GM21381 (cell line): ENCODE measurements around the gene MFSD11.
"Not testable (repeated sequence)": the region's sequence is repeated elsewhere in the genome, so short reads cannot be mapped to it uniquely, and the experiment has no call there.

Experiments used
- ATAC-seq: cut with Tn5 transposase; IDR thresholded peaks from one replicate; pipeline ENCODE4 v1.9.1; 2021; ENCODE audit warnings: mild to moderate bottlenecking, moderate library complexity; ENCODE audit not compliant: unreplicated experiment

MFSD11 gene

GRCh38 chr17:76796081-76796480, 58.2 kb downstream of the MFSD11 start:
- no peak for ATAC-seq

GRCh38 chr17:76797241-76797840, 59.4 kb downstream of the MFSD11 start:
- no peak for ATAC-seq

- ATAC-seq = no peak
Observed at GRCh38 chr17:76801706-76802105, 63.8 kb downstream of the MFSD11 start.

GRCh38 chr17:76805319-76805718, 67.4 kb downstream of the MFSD11 start:
- no peak for ATAC-seq

- not testable (repeated sequence) for ATAC-seq
Observed at GRCh38 chr17:76806151-76806550, 68.2 kb downstream of the MFSD11 start.

- not testable (repeated sequence) for ATAC-seq
Observed at GRCh38 chr17:76806767-76807166, 68.8 kb downstream of the MFSD11 start.

- ATAC-seq = no peak
Observed at GRCh38 chr17:76808326-76808725, 70.4 kb downstream of the MFSD11 start.

GRCh38 chr17:76810956-76811355, 73.0 kb downstream of the MFSD11 start:
- no peak for ATAC-seq

- ATAC-seq = no peak
Observed at GRCh38 chr17:76811834-76812233, 73.9 kb downstream of the MFSD11 start.

GRCh38 chr17:76812263-76812662, 74.3 kb downstream of the MFSD11 start:
- ATAC-seq = no peak

- ATAC-seq = no peak
Observed at GRCh38 chr17:76812968-76813367, 75.0 kb downstream of the MFSD11 start.

- ATAC-seq = not testable (repeated sequence)
Observed at GRCh38 chr17:76815907-76816589, 78.1 kb downstream of the MFSD11 start.

- no peak for ATAC-seq
Observed at GRCh38 chr17:76816590-76817135, 78.7 kb downstream of the MFSD11 start.

- no peak for ATAC-seq
Observed at GRCh38 chr17:76820039-76820438, 82.1 kb downstream of the MFSD11 start.

- no peak for ATAC-seq
Observed at GRCh38 chr17:76820561-76820960, 82.6 kb downstream of the MFSD11 start.

- no peak for ATAC-seq
Observed at GRCh38 chr17:76822184-76822778, 84.4 kb downstream of the MFSD11 start.

- ATAC-seq = no peak
Observed at GRCh38 chr17:76824093-76824492, 86.2 kb downstream of the MFSD11 start.

- ATAC-seq = no peak
Observed at GRCh38 chr17:76826330-76827068, 88.6 kb downstream of the MFSD11 start.

GRCh38 chr17:76827736-76828135, 89.8 kb downstream of the MFSD11 start:
- no peak for ATAC-seq
